Loucy (cell line): ENCODE results near the gene PPP1R12B.
"Not testable (repeated sequence)": the region's sequence is repeated elsewhere in the genome, so short reads cannot be mapped to it uniquely, and the experiment has no call there.

Experiments used
- H2AFZ ChIP-seq: fragments of 200-600 bp; sonication (generic); 2 replicates; pipeline ENCODE4 v1.6.0; 2016; ENCODE audit warnings: antibody characterized with exemption, mild to moderate bottlenecking, low read length, moderate library complexity
- H3F3A ChIP-seq: fragments of 200-600 bp; 2 replicates; pipeline ENCODE4 v1.6.0; 2016; ENCODE audit warnings: antibody characterized with exemption, low read depth, mild to moderate bottlenecking
- H3K27me3 ChIP-seq: fragments of 200-600 bp; sonication (generic); 2 replicates; pipeline ENCODE4 v1.6.1; 2014; ENCODE audit warnings: low read length, mild to moderate bottlenecking; ENCODE audit not compliant: insufficient read depth, poor library complexity, severe bottlenecking
- H3K36me3 ChIP-seq: fragments of 200-600 bp; sonication (generic); 2 replicates; pipeline ENCODE4 v1.6.1; 2016; ENCODE audit warnings: low read length; ENCODE audit not compliant: insufficient read depth
- H3K4me1 ChIP-seq: fragments of 200-600 bp; sonication (generic); 2 replicates; pipeline ENCODE4 v1.5.1; 2014; ENCODE audit warnings: low read length, mild to moderate bottlenecking; ENCODE audit not compliant: insufficient read depth, poor library complexity, severe bottlenecking
- H3K4me2 ChIP-seq: fragments of 200-600 bp; sonication (generic); 2 replicates; pipeline ENCODE4 v1.6.0; 2014; ENCODE audit warnings: antibody characterized with exemption, low read length, low read depth, mild to moderate bottlenecking; ENCODE audit not compliant: poor library complexity, severe bottlenecking
- H3K4me3 ChIP-seq: fragments of 200-600 bp; sonication (generic); 2 replicates; pipeline ENCODE4 v1.5.1; 2014; ENCODE audit warnings: low read length, mild to moderate bottlenecking, mixed read lengths; ENCODE audit not compliant: poor library complexity, severe bottlenecking
- H3K79me2 ChIP-seq: fragments of 200-600 bp; sonication (generic); 2 replicates; pipeline ENCODE4 v1.6.1; 2014; ENCODE audit warnings: low read length; ENCODE audit not compliant: insufficient read depth
- H3K9ac ChIP-seq: fragments of 200-600 bp; sonication (generic); 2 replicates; pipeline ENCODE4 v1.6.0; 2014; ENCODE audit warnings: mild to moderate bottlenecking, low read depth, low read length, moderate library complexity; ENCODE audit not compliant: poor library complexity, severe bottlenecking
- H3K9me2 ChIP-seq: fragments of 200-600 bp; sonication (generic); replicated peaks from 2 replicates; pipeline ENCODE4 v1.6.1; 2016; ENCODE audit warnings: low read depth, low read length, mixed read lengths
- H3K9me3 ChIP-seq: fragments of 200-600 bp; sonication (generic); 2 replicates; pipeline ENCODE4 v1.6.1; 2014; ENCODE audit warnings: mild to moderate bottlenecking, antibody characterized with exemption, low read length, low read depth; ENCODE audit not compliant: insufficient read depth
- H4K20me1 ChIP-seq: fragments of 200-600 bp; sonication (generic); 2 replicates; pipeline ENCODE4 v1.6.0; 2014; ENCODE audit warnings: antibody characterized with exemption, low read length, mild to moderate bottlenecking; ENCODE audit not compliant: insufficient read depth, poor library complexity, severe bottlenecking
- EZH2phosphoT487 ChIP-seq: fragments of 200-600 bp; IDR thresholded peaks from 2 replicates; pipeline ENCODE4 v1.6.1; 2018; ENCODE audit warnings: antibody characterized with exemption, mild to moderate bottlenecking, moderate library complexity, borderline replicate concordance
- TF ChIP-seq, protein P1 (sequence below): fragments of 200-600 bp; sonication (generic); conservative IDR thresholded peaks from 2 replicates; pipeline ENCODE4 v1.5.1; 2014; ENCODE audit warnings: mild to moderate bottlenecking, antibody characterized with exemption, low read length

The PPP1R12B gene

DNA sequence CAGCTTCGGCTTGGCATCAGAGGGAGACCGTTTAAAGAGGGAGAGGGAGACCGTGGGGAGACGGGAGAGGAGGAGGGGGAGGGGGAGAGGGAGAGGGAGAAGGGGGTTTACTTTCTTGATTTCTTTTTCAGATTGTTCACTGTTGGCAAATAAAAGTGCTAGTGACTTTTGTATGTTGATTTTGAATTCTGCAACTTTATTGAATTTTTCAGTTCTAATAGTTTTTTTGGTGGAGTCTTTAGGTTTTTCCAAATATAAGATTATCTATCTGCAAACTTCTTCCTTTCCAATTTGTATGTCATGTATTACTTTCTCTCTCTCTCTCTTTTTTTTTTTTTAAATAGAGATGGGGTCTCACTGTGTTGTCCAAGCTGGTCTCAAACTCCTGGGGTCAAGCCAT is 104.0 kb downstream of the PPP1R12B start:
- TF ChIP-seq, protein P1, sequence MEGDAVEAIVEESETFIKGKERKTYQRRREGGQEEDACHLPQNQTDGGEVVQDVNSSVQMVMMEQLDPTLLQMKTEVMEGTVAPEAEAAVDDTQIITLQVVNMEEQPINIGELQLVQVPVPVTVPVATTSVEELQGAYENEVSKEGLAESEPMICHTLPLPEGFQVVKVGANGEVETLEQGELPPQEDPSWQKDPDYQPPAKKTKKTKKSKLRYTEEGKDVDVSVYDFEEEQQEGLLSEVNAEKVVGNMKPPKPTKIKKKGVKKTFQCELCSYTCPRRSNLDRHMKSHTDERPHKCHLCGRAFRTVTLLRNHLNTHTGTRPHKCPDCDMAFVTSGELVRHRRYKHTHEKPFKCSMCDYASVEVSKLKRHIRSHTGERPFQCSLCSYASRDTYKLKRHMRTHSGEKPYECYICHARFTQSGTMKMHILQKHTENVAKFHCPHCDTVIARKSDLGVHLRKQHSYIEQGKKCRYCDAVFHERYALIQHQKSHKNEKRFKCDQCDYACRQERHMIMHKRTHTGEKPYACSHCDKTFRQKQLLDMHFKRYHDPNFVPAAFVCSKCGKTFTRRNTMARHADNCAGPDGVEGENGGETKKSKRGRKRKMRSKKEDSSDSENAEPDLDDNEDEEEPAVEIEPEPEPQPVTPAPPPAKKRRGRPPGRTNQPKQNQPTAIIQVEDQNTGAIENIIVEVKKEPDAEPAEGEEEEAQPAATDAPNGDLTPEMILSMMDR = no peak
- TF ChIP-seq EZH2phosphoT487 = no peak
- no peaks in the 10 kb centered on the region for H3F3A ChIP-seq

DNA sequence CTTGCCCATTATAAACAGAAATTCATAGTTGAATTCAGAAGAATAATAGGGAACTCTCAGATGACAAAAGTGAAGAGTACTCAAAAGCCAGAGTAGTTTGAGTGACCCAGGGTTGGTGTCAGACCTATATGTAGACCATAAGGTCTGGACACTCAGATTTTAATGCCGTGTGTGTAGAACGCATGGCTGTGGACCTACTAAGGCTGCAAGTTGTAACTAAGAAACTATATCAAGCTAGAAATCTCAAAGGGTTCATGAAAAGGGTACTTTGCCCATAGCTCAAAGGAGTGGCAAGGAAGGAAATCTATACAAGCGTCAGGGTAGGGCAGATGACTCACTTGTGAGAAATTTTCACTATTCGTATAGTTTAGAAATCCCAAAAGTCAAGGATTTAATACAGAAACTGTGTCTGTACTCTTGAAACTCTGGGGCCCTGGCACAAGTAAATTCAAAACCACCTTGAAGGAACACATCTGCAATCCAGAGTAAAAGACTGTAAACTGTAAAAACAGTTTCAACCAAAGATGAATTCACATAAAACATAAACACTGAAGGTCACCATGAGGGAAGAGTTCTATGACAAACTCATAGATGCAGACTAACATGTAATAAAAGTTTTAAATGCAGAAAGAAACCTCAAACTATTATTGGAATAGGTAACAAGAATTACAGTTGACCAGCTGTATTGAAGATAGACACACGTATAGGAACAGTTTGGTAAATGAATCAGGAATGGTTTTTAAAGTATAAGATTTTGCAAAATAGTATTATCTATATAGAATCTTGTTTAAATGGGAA is 108.1 kb downstream of the PPP1R12B start:
- not testable (repeated sequence) for H3K4me3 ChIP-seq, H3K4me1 ChIP-seq, H3K9me2 ChIP-seq, H3K9me3 ChIP-seq, H3K9ac ChIP-seq, H3K36me3 ChIP-seq, H3K79me2 ChIP-seq, H4K20me1 ChIP-seq, H3F3A ChIP-seq, H3K4me2 ChIP-seq, H3K27me3 ChIP-seq, H2AFZ ChIP-seq

More for the DNA sequence above, 104.0 kb downstream of the PPP1R12B start:
- Histone ChIP-seq H3K4me3 (no peak overlapping the region), H3K9me3 (no peaks in the 10 kb centered on the region), H3K27me3 (no peaks in the 10 kb centered on the region), H3K4me1 (no peaks in the 10 kb centered on the region), H3K9ac (no peak overlapping the region), H3K9me2 (no peaks in the 10 kb centered on the region), H4K20me1 (no peaks in the 10 kb centered on the region), H3K4me2 (no peak overlapping the region), H3K36me3 (no peaks in the 10 kb centered on the region), H2AFZ (no peak overlapping the region), H3K79me2 (no peaks in the 10 kb centered on the region)

GRCh38 chr1:202458651-202459050 is 110.2 kb downstream of the PPP1R12B start:
- not testable (repeated sequence) for H3K27me3 ChIP-seq, H3K4me2 ChIP-seq, H3K9me2 ChIP-seq, H3K9ac ChIP-seq, H2AFZ ChIP-seq, H3F3A ChIP-seq, H3K9me3 ChIP-seq, H3K4me3 ChIP-seq, H3K36me3 ChIP-seq, H3K4me1 ChIP-seq, H4K20me1 ChIP-seq, H3K79me2 ChIP-seq

DNA sequence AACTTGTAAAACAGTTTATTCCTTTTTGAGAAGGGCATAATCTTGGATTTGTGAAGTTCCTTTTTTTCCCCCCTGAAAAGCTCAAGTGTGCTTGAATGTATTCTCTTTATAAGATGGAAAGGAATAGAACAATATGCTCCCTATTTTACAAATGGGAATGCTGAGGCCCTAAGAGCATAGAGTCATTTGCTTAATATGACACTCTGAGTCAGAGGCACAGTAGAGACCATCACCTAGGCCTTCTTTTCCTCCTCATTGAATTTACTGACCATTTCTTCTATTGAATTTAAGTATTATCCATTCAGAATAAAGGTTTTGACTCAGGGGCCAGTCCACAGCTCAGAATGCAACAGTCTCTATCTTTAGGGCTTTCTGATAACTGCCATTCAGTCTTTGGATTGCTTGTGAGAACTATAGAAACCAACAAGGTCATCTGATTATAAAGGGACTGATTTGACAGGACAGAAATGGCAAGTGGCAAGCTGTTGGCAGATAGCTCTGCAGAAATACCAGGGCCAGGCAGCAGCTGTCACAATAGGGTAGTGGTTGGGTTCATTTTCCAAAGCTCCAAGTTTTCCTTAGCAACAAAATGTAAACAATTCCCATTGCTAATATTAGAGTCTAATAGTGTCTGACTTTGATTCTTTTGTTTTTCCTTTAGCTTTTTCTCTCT is 111.1 kb downstream of the PPP1R12B start:
- H4K20me1 ChIP-seq, H3K4me1 ChIP-seq, H2AFZ ChIP-seq, H3K27me3 ChIP-seq, H3K79me2 ChIP-seq, H3K36me3 ChIP-seq, H3K4me3 ChIP-seq, H3K9me3 ChIP-seq, H3K9ac ChIP-seq, H3F3A ChIP-seq, H3K4me2 ChIP-seq, H3K9me2 ChIP-seq: not testable (repeated sequence)

DNA sequence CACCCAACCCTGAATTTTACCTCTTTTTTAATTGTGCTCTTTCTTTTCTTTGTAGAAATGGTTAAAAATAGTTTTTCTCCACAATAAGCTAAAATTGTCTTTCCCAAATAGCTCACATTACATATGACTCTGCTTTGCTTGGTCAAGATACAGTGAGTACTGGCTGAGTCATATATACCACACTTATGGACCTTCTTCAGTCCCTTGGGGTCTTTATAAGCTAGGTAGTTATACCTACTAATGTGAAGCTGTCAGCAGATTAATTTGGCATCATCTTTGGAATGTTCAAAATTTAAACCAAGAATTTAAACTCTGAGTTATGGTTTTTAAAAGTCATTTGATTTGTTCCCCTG is 111.6 kb downstream of the PPP1R12B start:
- H3K9me2 ChIP-seq, H2AFZ ChIP-seq, H3K4me2 ChIP-seq, H3K9ac ChIP-seq, H3K4me1 ChIP-seq, H3K4me3 ChIP-seq, H3K79me2 ChIP-seq, H3F3A ChIP-seq, H3K27me3 ChIP-seq, H3K9me3 ChIP-seq, H4K20me1 ChIP-seq, H3K36me3 ChIP-seq: not testable (repeated sequence)
